HCT116 (cell line): ENCODE results near the gene ZWILCH.
"Not testable (repeated sequence)": the region's sequence is repeated elsewhere in the genome, so short reads cannot be mapped to it uniquely, and the experiment has no call there.

ENCODE experiments used
- CEBPB ChIP-seq: IDR thresholded peaks from 2 replicates; pipeline ENCODE4 v1.6.1; 2012; ENCODE audit warnings: low read depth
- CTCF ChIP-seq, 3 experiments: fragments of 200-600 bp in 1 of 3; sonication (generic) in 1 of 3; IDR thresholded peaks in 2 of 3; conservative IDR thresholded peaks in 1 of 3; 2 replicates each; pipeline ENCODE4 v1.5.1; 2012 to 2017; ENCODE audit warnings: low read depth in 2 of 3, low read length in 2 of 3, antibody characterized with exemption in 1 of 3, borderline replicate concordance in 1 of 3, control low read depth in 1 of 3, mild to moderate bottlenecking in 1 of 3, mixed read lengths in 1 of 3, mixed run types in 1 of 3, moderate library complexity in 1 of 3; ENCODE audit not compliant: insufficient read depth in 1 of 3
- EZH2 ChIP-seq: fragments of 200-600 bp; sonication (generic); IDR thresholded peaks from 2 replicates; pipeline ENCODE4 v1.6.1; 2017; ENCODE audit warnings: antibody characterized with exemption, mixed run types
- POLR2A ChIP-seq: IDR thresholded peaks from 2 replicates; pipeline ENCODE4 v1.7.0; 2011; ENCODE audit warnings: borderline replicate concordance; ENCODE audit not compliant: insufficient read depth, insufficient read length; ENCODE audit errors: extremely low read depth
- POLR2AphosphoS5 ChIP-seq: IDR thresholded peaks from 2 replicates; pipeline ENCODE4 v1.6.1; 2011; ENCODE audit warnings: mild to moderate bottlenecking, low read depth, low read length, moderate library complexity
- RAD21 ChIP-seq: IDR thresholded peaks from 2 replicates; pipeline ENCODE4 v1.6.1; 2012; ENCODE audit warnings: low read depth, mild to moderate bottlenecking
- REST ChIP-seq: IDR thresholded peaks from 2 replicates; pipeline ENCODE4 v1.6.1; 2012; ENCODE audit warnings: low read depth
- SP1 ChIP-seq: IDR thresholded peaks from 2 replicates; pipeline ENCODE4 v1.6.1; 2012; ENCODE audit warnings: low read depth
- YY1 ChIP-seq: IDR thresholded peaks from 2 replicates; pipeline ENCODE4 v1.6.1; 2011; ENCODE audit warnings: low read length, low read depth, moderate library complexity, mild to moderate bottlenecking; ENCODE audit not compliant: insufficient replicate concordance; ENCODE audit errors: extremely low read depth
- ZFX ChIP-seq: fragments of 450-650 bp; IDR thresholded peaks from 2 replicates; pipeline ENCODE4 v1.6.1; 2017

- not testable (repeated sequence) for TF ChIP-seq CTCF (IDR thresholded peaks at IDR 0.05 in 2 of 3, conservative IDR thresholded peaks at IDR 0.05 in 1 of 3; ENCODE audit: borderline replicate concordance in 1 of 3, insufficient read depth in 1 of 3, low read depth in 2 of 3, low read length in 2 of 3); ZFX; SP1; EZH2; POLR2A; POLR2AphosphoS5; RAD21; CEBPB; REST; YY1
Measured at GRCh38 chr15:66500346-66500745, 4.8 kb upstream of the ZWILCH start.
